GM21423 (cell line): ENCODE measurements around the gene CAMK1D.
"Not testable (repeated sequence)": the region's sequence is repeated elsewhere in the genome, so short reads cannot be mapped to it uniquely, and the experiment has no call there.

Experiments used
- ATAC-seq: cut with Tn5 transposase; IDR thresholded peaks from one replicate; pipeline ENCODE4 v1.9.1; 2021; ENCODE audit warnings: mild to moderate bottlenecking, moderate library complexity; ENCODE audit not compliant: unreplicated experiment

The CAMK1D gene

DNA sequence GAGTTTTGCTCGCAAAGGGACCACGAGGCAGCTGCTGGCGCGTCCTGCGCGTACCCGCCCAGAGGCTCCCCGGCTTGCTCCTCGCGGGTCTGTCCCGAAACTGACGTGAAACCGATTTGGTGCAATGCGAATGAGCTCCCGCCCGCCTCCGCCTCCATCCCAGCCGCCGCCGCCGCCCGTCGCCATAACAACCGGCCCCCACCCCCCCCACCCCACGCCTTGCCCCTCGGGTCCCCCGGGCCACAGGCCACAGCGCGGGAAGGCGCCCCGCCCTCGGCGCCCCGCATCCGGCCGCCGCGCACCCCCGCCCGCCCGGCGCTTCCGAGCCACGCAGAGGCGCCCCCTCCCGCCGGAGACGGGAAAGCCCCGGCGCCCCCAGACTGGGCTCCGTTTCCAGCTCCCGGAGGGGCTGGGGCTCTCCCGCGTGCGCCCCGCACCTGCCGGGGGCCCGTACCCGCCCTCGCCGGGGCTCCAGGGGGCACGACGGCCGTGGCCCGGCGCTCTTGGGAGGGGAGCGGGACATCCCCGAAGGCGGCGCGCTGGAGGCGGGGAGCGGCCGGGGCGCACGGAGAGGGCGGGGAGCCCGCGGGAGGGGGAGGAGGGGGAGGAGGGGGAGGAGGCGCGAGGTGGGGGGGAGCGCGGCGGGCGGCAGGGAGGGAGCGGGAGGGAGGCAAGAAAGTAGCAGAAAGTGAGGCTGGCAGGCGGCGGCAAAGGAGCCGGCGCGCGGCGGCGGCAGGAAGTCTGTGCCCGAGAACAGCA, at the start of gene CAMK1D:
CAMK1D (plus strand) TSS at position 678 of the 759 bp plus-strand sequence.
- peak; percentile 49 for ATAC-seq

DNA sequence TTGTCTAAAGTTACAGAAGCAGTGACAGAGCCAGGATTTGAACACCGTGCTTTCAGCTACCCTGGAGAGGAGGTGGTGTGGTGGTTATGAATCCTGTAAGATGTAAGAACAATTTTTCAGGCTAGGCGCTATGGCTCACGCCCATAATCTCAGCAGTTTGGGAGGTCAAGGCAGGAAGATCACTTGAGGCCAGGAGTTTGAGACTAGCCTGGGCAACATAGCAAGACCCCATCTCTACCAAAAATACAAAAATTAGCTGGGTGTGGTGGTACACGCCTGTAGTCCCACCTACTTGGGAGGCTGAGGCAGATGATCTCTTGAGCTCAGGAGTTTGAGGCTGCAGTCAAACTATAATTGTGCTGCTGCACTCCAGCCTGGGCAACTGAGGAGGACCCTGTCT, 48.3 kb upstream of the CAMK1D start:
- not testable (repeated sequence) for ATAC-seq

DNA sequence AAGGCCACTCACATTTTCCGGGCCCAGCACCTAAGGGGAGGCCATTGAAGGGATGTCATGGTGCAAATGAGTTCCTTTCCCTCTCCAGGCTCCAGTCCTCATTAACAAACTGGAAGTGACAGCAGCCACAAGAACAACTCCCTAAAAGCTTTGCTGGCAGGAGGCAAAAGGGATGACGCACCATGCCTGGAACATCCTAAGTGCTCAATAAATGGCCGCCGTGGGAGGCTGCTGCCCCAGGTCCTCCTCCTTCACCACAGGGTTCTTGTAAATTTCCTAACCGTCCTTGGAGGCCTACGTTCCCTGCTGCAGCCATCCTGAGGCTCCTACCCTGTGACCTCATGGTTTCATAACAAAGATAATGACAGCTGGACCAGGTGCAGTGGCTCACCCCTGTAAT, 41.3 kb upstream of the CAMK1D start:
- no peak for ATAC-seq

GRCh38 chr10:12308736-12309375, 40.5 kb upstream of the CAMK1D start:
- ATAC-seq, result no peak

- not testable (repeated sequence) for ATAC-seq
Observed at GRCh38 chr10:12309783-12310182, 39.6 kb upstream of the CAMK1D start.

GRCh38 chr10:12314836-12315235, 34.5 kb upstream of the CAMK1D start:
- ATAC-seq, result no peak

DNA sequence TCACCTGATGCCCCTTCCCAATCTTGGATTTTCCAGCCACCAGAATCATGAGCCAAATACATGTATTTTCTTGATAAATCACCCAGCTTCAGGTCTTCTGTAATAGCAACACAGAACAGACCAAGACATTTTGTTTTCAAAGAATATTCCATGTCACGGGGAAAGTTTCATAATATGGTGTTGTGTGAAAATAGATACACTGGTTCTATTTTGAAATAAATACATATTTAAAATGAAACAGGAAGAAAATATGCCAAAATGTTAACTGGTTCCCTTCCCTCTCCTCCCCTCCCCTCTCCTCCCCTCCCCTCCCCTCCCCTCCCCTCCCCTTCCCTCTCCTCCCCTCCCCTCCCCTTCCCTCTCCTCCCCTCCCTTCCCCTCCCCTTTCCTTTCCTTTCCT, 30.3 kb upstream of the CAMK1D start:
- ATAC-seq, result no peak

DNA sequence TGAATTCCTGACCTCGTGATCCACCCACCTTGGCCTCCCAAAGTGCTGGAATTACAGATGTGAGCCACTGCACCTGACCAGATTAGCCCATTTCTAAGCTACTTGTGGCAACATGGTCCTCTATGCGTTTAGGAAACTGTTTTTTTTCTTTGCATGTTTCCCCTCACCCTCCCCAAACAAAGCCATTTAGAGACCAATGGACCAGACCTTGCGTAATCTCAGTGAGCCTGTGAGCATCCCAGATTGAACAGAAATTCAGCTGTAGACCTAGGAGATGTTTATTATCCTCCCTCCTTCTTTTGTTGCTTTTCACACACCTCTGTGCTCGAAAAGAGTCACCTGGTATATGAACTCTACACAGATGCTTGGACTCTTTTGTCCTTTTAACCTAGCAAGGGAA, 28.5 kb upstream of the CAMK1D start:
- ATAC-seq, result no peak

DNA sequence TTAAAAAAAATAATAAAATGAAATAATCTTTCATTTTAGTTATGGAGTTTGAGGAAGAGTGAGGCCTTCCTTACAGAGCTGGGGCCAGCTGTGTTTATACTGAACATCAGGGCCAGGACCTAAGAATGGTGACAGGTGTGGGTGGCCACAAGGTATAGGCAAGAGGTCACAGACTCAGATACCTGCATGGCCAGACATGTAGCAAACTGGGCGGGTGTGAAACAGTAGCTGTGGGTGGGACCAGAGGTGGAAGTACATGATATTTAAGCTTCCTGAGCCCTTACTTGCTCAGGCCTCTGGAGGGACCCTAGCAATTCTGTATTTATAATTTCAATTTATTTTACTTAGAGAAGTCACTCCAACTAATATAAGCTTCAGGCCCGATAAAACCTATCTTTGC, 27.7 kb upstream of the CAMK1D start:
- ATAC-seq, result no peak

- no peak for ATAC-seq
Observed at GRCh38 chr10:12322583-12323131, 26.7 kb upstream of the CAMK1D start.

- ATAC-seq, result no peak
Observed at GRCh38 chr10:12324530-12324929, 24.8 kb upstream of the CAMK1D start.

- ATAC-seq, result no peak
Observed at GRCh38 chr10:12327074-12327473, 22.3 kb upstream of the CAMK1D start.

DNA sequence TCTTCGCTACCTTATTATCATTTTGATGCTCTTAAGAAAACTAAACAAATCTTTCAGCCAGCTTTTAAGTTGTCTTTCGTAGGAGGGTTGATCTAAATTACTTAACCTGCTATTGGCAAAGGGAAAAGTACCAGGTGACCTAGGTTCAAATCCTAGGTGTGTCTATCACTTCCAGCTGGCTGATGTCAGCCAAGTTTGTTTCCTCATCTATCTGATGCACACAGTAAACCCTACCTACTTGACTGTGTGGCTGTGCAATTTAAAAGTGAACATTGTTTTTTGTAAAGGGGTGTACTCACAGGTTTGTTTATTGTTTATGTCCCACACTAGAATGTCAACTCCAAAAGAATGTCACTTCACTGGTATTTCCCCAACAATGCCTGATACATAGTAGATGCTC, 21.9 kb upstream of the CAMK1D start:
- ATAC-seq, result no peak

- not testable (repeated sequence) for ATAC-seq
Observed at GRCh38 chr10:12328312-12328711, 21.0 kb upstream of the CAMK1D start.

DNA sequence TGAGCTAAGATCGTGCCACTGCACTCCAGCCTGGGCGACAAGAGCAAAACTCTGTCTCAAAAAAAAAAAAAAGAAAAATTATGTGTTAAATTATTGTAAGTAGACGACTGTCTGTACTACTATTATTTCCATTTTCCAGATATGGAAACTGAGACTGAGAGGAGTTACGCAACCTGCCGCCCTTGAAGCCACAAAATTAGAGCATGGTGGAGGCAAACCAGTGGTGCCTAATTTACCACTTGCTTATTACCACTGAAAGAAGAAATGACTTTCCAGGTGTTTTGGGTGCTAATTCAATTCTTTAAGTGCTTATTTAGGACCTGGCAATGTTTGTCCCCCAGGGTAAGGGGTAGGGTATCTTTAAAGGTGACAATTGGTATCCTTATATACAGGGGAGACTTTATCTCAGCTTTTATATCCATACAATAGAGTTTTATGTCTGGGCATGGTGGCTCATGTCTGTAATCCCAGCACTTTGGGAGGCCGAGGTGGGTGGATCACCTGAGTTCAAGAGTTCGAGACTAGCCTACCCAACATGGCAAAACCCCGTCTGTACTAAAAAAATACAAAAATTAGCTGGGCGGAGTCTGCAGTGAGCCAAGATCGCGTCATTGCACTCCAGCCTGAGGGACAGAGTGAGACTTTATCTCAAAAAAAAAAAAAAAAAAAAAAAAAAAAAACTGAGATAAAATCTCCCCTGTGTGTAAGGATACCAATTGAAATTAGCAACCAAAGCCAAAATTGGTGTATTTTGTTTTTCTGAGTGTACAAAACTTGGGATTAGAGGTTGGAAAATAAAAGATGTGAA, 16.6 kb upstream of the CAMK1D start:
- no peak for ATAC-seq

- peak; percentile 65 for ATAC-seq
Observed at GRCh38 chr10:12333380-12334185, 15.8 kb upstream of the CAMK1D start.

- no peak for ATAC-seq
Observed at GRCh38 chr10:12334186-12334530, 15.2 kb upstream of the CAMK1D start.

- not testable (repeated sequence) for ATAC-seq
Observed at GRCh38 chr10:12335169-12335568, 14.2 kb upstream of the CAMK1D start.

DNA sequence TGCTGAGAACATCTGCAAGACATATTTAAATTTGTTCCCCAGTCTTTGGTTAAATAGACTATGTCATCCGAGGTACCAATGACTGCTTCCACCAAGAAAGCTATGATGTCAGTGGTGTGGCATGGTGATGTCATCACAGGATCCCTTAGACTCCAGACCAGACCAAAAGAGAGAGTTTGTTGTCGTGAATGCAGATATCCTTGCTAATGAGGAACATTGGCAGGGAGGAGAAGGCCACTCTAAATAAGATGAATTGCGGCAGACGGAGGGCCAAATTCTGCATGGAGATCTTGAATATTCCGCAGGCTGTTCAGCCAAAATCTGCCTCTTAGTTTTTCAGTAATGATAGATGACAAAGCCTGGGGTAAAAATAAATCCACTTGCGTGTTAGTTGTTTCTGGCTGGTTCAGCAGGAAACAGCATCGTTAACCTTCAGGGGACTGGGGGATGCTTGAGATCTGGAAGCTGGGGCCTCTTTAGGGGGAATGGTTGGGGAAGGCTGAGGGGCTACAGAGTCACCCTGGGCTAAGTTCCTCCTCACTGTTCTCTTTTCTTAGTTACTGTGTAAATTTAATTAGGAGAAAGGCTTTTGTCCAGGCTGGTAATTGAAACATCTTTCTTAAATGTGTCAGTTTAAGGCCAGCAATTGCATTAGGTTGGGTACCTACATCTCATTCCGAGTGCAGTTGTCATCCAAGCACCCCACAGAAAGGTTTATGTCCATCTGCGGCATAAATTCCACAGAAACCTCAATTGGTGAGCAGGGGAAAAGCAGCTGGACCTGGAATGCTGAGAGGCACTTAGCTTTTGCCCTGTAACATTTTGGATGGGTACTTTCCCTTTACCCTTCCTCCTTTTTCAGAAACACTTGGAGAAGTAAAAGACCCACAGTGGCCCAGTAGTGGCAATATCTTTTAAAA, 11.6 kb upstream of the CAMK1D start:
- no peak for ATAC-seq

DNA sequence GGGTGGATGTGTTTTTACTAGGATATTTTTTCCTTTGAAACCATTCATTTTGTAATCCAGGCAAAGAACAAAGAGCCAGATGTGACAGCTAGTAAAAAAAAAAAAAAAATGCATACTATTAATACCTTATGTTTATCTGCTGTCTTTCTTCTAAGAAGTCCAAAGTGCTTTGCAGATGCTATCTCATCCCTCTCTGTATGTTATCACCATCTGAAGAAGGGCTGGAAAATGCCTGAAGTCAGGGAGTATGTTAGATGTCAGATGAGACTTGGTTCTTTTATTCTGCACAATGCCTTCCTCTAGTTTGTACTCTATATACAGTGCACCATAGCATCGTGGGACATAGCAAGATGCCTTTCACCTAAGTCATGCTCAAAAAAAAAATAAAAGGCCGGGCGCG, 10.4 kb upstream of the CAMK1D start:
- ATAC-seq, result no peak
